SK-N-SH treated with all-trans-retinoic acid at 6 μM for 48 hours (cell line): ENCODE results near the gene C9orf78.
A peak's percentile ranks its signal among the peaks of the same experiment; 100 is the strongest.

Experiments
- ATAC-seq: fragments of 200-7000 bp; cut with Tn5 transposase; 3 replicates; pipeline ENCODE4 v1.9.1; 2020; ENCODE audit warnings: mild to moderate bottlenecking, moderate library complexity
- ARNTL ChIP-seq: fragments of 450-650 bp; formaldehyde crosslinking; IDR thresholded peaks from 2 replicates; pipeline ENCODE4 v1.5.0; 2020; ENCODE audit warnings: low read depth, mild to moderate bottlenecking, moderate library complexity, borderline replicate concordance
- BACH2 ChIP-seq: fragments of 250-450 bp; sonication (Bioruptor Pico); IDR thresholded peaks from 2 replicates; pipeline ENCODE4 v1.9.0; 2021; ENCODE audit warnings: mild to moderate bottlenecking, borderline replicate concordance
- CSDC2 ChIP-seq: fragments of 250-450 bp; sonication (Bioruptor Pico); IDR thresholded peaks from 2 replicates; pipeline ENCODE4 v1.5.0; 2020; ENCODE audit warnings: mild to moderate bottlenecking, moderate library complexity
- ESRRG ChIP-seq: fragments of 250-450 bp; sonication (Bioruptor Pico); IDR thresholded peaks from 2 replicates; pipeline ENCODE4 v1.6.1; 2021; ENCODE audit warnings: mild to moderate bottlenecking
- GLIS3 ChIP-seq: fragments of 250-450 bp; sonication (Bioruptor Pico); IDR thresholded peaks from 2 replicates; pipeline ENCODE4 v1.5.0; 2020; ENCODE audit warnings: mild to moderate bottlenecking, moderate library complexity
- ISL1 ChIP-seq: fragments of 250-450 bp; sonication (Bioruptor Pico); IDR thresholded peaks from 2 replicates; pipeline ENCODE4 v2.1.2; 2022; ENCODE audit warnings: mild to moderate bottlenecking, moderate library complexity
- OSR1 ChIP-seq: fragments of 250-450 bp; sonication (Bioruptor Pico); IDR thresholded peaks from 2 replicates; pipeline ENCODE4 v1.8.0; 2022; ENCODE audit warnings: moderate library complexity, mild to moderate bottlenecking, inconsistent platforms
- PPARA ChIP-seq: fragments of 250-450 bp; sonication (Bioruptor Pico); IDR thresholded peaks from 2 replicates; pipeline ENCODE4 v1.5.0; 2020; ENCODE audit warnings: mild to moderate bottlenecking, borderline replicate concordance
- RARB ChIP-seq: fragments of 250-450 bp; sonication (Bioruptor Pico); IDR thresholded peaks from 2 replicates; pipeline ENCODE4 v1.8.0; 2021; ENCODE audit warnings: mild to moderate bottlenecking, moderate library complexity
- SNAI2 ChIP-seq: fragments of 250-450 bp; sonication (Bioruptor Pico); IDR thresholded peaks from 2 replicates; pipeline ENCODE4 v1.5.0; 2020; ENCODE audit warnings: mild to moderate bottlenecking, moderate library complexity
- TCF4 ChIP-seq: fragments of 250-450 bp; sonication (Bioruptor Pico); IDR thresholded peaks from 2 replicates; pipeline ENCODE4 v1.8.0; 2021; ENCODE audit warnings: mild to moderate bottlenecking, moderate library complexity, borderline replicate concordance
- TOX ChIP-seq: fragments of 250-450 bp; sonication (Bioruptor Pico); IDR thresholded peaks from 2 replicates; pipeline ENCODE4 v1.8.0; 2021; ENCODE audit warnings: mild to moderate bottlenecking, moderate library complexity, borderline replicate concordance
- ZC3H10 ChIP-seq: fragments of 250-450 bp; sonication (Bioruptor Pico); IDR thresholded peaks from 2 replicates; pipeline ENCODE4 v1.5.1; 2021; ENCODE audit warnings: mild to moderate bottlenecking, moderate library complexity
- ZFP3 ChIP-seq: fragments of 250-450 bp; sonication (Bioruptor Pico); IDR thresholded peaks from 2 replicates; pipeline ENCODE4 v1.5.0; 2020; ENCODE audit warnings: mild to moderate bottlenecking, moderate library complexity
- ZFP30 ChIP-seq: fragments of 450-650 bp; formaldehyde crosslinking; IDR thresholded peaks from 2 replicates; pipeline ENCODE4 v1.5.0; 2022; ENCODE audit warnings: mild to moderate bottlenecking, moderate library complexity
- ZNF565 ChIP-seq: fragments of 450-650 bp; formaldehyde crosslinking; conservative IDR thresholded peaks from 2 replicates; pipeline ENCODE4 v1.5.0; 2020; ENCODE audit warnings: low read depth, mild to moderate bottlenecking, moderate library complexity
- ZNF70 ChIP-seq: fragments of 450-650 bp; formaldehyde crosslinking; IDR thresholded peaks from 2 replicates; pipeline ENCODE4 v1.5.0; 2020; ENCODE audit warnings: mild to moderate bottlenecking, moderate library complexity
- TF ChIP-seq, protein P1 (sequence below): fragments of 250-450 bp; sonication (Bioruptor Pico); IDR thresholded peaks from 2 replicates; pipeline ENCODE4 v1.8.0; 2020; ENCODE audit warnings: mild to moderate bottlenecking, moderate library complexity, borderline replicate concordance
- TF ChIP-seq, protein P2 (sequence below): fragments of 250-450 bp; sonication (Bioruptor Pico); IDR thresholded peaks from 2 replicates; pipeline ENCODE4 v1.8.0; 2021; ENCODE audit warnings: low read depth, mild to moderate bottlenecking, moderate library complexity, borderline replicate concordance
- TF ChIP-seq, protein P3 (sequence below): fragments of 250-450 bp; sonication (Bioruptor Pico); IDR thresholded peaks from 2 replicates; pipeline ENCODE4 v1.5.0; 2020; ENCODE audit warnings: mild to moderate bottlenecking, moderate library complexity

The C9orf78 gene, protein sequence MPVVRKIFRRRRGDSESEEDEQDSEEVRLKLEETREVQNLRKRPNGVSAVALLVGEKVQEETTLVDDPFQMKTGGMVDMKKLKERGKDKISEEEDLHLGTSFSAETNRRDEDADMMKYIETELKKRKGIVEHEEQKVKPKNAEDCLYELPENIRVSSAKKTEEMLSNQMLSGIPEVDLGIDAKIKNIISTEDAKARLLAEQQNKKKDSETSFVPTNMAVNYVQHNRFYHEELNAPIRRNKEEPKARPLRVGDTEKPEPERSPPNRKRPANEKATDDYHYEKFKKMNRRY

DNA sequence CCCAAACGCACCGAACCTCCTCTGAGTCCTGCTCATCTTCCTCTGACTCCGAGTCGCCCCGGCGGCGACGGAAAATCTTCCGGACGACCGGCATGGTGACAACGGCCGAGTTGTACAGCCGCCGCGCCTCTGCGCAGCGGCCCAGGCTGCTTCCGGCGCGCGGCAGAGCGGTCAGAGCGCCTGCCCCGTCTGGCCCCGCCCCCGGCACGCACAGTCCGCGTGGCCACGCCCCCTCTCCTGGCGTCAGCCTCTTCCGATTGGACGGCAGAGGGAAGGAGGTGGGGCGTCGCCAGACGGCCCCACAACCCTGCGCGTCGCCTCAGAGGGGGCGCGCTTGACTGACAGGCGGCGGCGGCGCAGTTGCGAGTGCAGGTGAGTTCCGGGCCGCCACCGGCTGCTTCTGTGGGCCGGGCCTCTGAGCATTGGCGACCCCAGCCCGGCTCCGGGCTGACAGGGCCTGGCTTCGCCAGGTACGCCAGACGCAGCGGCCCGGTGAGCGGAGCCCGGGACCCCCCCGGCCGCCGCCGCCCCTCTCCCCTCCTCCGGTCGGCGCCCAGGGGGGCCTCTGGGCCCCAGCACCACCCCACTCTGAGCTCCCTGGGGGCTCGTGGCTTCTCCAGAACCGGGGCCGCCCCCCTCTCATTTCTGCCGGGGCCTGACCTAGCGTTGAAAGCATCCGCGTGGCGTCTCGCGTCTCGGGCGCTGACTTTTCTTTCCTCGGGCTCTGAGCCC, at the start of gene C9orf78, which contains the start of gene USP20:
Gene C9orf78 (minus strand): TSS at position 148 of the 732 bp plus-strand sequence. CDS start 54 bp downstream, at position 94.
Gene USP20 (plus strand): TSS at position 331 of the 732 bp plus-strand sequence. CDS start 17,098 bp downstream, outside the sequence.
- no peak for TF ChIP-seq ZFP3
- no peak for TF ChIP-seq ZNF565 (CRISPR knock-in tag)
- TF ChIP-seq BACH2 (CRISPR knock-in tag) = no peak
- TF ChIP-seq, protein P1, sequence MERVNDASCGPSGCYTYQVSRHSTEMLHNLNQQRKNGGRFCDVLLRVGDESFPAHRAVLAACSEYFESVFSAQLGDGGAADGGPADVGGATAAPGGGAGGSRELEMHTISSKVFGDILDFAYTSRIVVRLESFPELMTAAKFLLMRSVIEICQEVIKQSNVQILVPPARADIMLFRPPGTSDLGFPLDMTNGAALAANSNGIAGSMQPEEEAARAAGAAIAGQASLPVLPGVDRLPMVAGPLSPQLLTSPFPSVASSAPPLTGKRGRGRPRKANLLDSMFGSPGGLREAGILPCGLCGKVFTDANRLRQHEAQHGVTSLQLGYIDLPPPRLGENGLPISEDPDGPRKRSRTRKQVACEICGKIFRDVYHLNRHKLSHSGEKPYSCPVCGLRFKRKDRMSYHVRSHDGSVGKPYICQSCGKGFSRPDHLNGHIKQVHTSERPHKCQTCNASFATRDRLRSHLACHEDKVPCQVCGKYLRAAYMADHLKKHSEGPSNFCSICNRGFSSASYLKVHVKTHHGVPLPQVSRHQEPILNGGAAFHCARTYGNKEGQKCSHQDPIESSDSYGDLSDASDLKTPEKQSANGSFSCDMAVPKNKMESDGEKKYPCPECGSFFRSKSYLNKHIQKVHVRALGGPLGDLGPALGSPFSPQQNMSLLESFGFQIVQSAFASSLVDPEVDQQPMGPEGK (CRISPR knock-in tag) = no peak
- no peak for TF ChIP-seq CSDC2 (CRISPR knock-in tag)
- TF ChIP-seq SNAI2 (CRISPR knock-in tag) = no peak
- no peak for TF ChIP-seq GLIS3 (CRISPR knock-in tag)
- no peak for TF ChIP-seq PPARA (CRISPR knock-in tag)
- no peak for TF ChIP-seq ISL1
- TF ChIP-seq OSR1 (CRISPR knock-in tag) = no peak
- no peak for TF ChIP-seq ZC3H10
- no peak for TF ChIP-seq RARB (CRISPR knock-in tag)
- TF ChIP-seq ESRRG (CRISPR knock-in tag) = no peak
- no peak for TF ChIP-seq ARNTL (CRISPR knock-in tag)
- TF ChIP-seq ZNF70 (CRISPR knock-in tag) = no peak
- TF ChIP-seq, protein P2, sequence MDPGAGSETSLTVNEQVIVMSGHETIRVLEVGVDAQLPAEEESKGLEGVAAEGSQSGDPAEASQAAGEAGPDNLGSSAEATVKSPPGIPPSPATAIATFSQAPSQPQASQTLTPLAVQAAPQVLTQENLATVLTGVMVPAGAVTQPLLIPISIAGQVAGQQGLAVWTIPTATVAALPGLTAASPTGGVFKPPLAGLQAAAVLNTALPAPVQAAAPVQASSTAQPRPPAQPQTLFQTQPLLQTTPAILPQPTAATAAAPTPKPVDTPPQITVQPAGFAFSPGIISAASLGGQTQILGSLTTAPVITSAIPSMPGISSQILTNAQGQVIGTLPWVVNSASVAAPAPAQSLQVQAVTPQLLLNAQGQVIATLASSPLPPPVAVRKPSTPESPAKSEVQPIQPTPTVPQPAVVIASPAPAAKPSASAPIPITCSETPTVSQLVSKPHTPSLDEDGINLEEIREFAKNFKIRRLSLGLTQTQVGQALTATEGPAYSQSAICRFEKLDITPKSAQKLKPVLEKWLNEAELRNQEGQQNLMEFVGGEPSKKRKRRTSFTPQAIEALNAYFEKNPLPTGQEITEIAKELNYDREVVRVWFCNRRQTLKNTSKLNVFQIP (CRISPR knock-in tag) = no peak
- TF ChIP-seq TOX (CRISPR knock-in tag) = no peak

DNA sequence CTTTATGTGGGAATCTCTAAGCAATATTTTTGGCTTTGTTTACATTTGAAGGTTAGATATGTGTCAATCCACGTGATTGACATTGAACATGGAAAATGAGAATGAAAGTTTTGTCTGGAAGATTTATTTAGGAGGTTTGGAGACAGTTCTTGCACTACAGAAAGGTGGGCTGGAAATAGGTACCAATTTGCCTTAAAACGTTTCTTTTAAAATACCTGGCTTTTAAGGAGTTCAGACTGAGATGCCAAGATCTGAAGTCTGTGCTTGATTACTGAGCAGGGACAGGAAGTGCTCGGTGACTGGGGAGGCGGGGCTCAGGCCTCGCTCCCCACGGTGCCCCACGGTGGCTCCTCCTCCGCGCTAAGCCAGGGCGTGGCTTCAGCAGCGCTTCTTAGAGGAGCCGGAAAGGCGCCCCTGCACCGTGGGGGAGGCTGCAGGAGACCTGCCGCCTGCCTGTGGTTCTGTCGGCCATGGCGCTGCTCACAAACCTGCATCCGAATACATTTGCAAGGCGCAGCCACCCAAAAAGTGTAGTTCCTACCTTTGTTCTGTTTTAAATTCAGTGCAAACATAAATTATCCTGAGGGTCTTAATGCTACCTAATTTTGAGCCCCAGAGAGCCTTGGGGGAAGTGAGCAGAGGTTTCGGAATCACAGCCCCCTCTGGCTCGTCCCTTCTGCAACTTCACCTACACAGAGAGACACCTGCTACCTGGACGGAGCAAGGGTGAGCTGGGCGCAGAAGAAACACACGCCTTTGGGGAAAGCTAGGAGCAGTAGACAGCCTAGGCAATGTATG, 49.3 kb upstream of the C9orf78 start:
- TF ChIP-seq PPARA (CRISPR knock-in tag) = no peak
- no peak for TF ChIP-seq ARNTL (CRISPR knock-in tag)
- no peak for TF ChIP-seq CSDC2 (CRISPR knock-in tag)
- TF ChIP-seq ZNF70 (CRISPR knock-in tag) = no peak
- TF ChIP-seq ZFP30 (CRISPR knock-in tag) = no peak
- TF ChIP-seq ISL1 = no peak
- TF ChIP-seq, protein P3, sequence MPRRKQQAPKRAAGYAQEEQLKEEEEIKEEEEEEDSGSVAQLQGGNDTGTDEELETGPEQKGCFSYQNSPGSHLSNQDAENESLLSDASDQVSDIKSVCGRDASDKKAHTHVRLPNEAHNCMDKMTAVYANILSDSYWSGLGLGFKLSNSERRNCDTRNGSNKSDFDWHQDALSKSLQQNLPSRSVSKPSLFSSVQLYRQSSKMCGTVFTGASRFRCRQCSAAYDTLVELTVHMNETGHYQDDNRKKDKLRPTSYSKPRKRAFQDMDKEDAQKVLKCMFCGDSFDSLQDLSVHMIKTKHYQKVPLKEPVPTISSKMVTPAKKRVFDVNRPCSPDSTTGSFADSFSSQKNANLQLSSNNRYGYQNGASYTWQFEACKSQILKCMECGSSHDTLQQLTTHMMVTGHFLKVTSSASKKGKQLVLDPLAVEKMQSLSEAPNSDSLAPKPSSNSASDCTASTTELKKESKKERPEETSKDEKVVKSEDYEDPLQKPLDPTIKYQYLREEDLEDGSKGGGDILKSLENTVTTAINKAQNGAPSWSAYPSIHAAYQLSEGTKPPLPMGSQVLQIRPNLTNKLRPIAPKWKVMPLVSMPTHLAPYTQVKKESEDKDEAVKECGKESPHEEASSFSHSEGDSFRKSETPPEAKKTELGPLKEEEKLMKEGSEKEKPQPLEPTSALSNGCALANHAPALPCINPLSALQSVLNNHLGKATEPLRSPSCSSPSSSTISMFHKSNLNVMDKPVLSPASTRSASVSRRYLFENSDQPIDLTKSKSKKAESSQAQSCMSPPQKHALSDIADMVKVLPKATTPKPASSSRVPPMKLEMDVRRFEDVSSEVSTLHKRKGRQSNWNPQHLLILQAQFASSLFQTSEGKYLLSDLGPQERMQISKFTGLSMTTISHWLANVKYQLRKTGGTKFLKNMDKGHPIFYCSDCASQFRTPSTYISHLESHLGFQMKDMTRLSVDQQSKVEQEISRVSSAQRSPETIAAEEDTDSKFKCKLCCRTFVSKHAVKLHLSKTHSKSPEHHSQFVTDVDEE (CRISPR knock-in tag) = no peak
- TF ChIP-seq SNAI2 (CRISPR knock-in tag) = no peak
- no peak for TF ChIP-seq ESRRG (CRISPR knock-in tag)
- TF ChIP-seq TOX (CRISPR knock-in tag) = no peak
- TF ChIP-seq TCF4 = no peak
- no peak for TF ChIP-seq GLIS3 (CRISPR knock-in tag)
- TF ChIP-seq BACH2 (CRISPR knock-in tag) = no peak
- peak; percentile 88 for ATAC-seq

More for the DNA sequence above, at the start of gene C9orf78, which contains the start of gene USP20:
- peak; percentile 89 for ATAC-seq
